ENCODE data around the gene UST.

- TF ChIP-seq MBD1 (CRISPR knock-in tag; IDR thresholded peaks at IDR 0.05) (no peak), FOXK1 (CRISPR knock-in tag; IDR thresholded peaks at IDR 0.05; ENCODE audit: borderline replicate concordance) (no peak), ZKSCAN1 (IDR thresholded peaks at IDR 0.05; ENCODE audit: low read depth, low read length) (no peak), PHF8 (IDR thresholded peaks at IDR 0.05; ENCODE audit: borderline replicate concordance, low read length) (no peak), PKNOX1 (IDR thresholded peaks at IDR 0.05) (no peak), ZNF140 (CRISPR knock-in tag; IDR thresholded peaks at IDR 0.05) (no peak), POLR2AphosphoS5 (IDR thresholded peaks at IDR 0.05; ENCODE audit: control insufficient read depth, insufficient read depth, low read depth, low read length) (no peak), POLR2A (conservative IDR thresholded peaks at IDR 0.05) (no peak), ETV6 (IDR thresholded peaks at IDR 0.05; ENCODE audit: borderline replicate concordance in 1 of 2, low read depth in 2 of 2, low read length in 1 of 2) (no peak), ETV6 (CRISPR knock-in tag; IDR thresholded peaks at IDR 0.05; ENCODE audit: borderline replicate concordance) (no peak), E4F1 (CRISPR knock-in tag; IDR thresholded peaks at IDR 0.05; ENCODE audit: borderline replicate concordance) (no peak), CTCF (IDR thresholded peaks at IDR 0.05 in 2 of 3, conservative IDR thresholded peaks at IDR 0.05 in 1 of 3; ENCODE audit: insufficient read depth in 2 of 3, low read depth in 1 of 3, low read length in 3 of 3) (no peak), EZH2 (IDR thresholded peaks at IDR 0.05; ENCODE audit: borderline replicate concordance, low read depth, low read length) (no peak), GTF2E2 (tag; IDR thresholded peaks at IDR 0.05) (no peak)
These were observed 24.4 kb downstream of the UST start for GRCh38 chr6:148771212-148771601.
